Stimulated activated naive CD8-positive, alpha-beta T cell treated with anti-CD3 and anti-CD28 coated beads, Interleukin-15, Interleukin-2, amounts not matched to agents 100 U/mL and 50 U/mL, for 24 hours (primary cell): ENCODE measurements around the gene SELENOF.
"Not testable (repeated sequence)": the region's sequence is repeated elsewhere in the genome, so short reads cannot be mapped to it uniquely, and the experiment has no call there.

Experiments used
- ATAC-seq: fragments of 150-1000 bp; cut with Tn5 transposase; one replicate; pipeline ENCODE4 v1.10.0; 2021
- DNase-seq: peaks from one replicate; pipeline ENCODE4 v3.0.0; 2021

Gene SELENOF

DNA sequence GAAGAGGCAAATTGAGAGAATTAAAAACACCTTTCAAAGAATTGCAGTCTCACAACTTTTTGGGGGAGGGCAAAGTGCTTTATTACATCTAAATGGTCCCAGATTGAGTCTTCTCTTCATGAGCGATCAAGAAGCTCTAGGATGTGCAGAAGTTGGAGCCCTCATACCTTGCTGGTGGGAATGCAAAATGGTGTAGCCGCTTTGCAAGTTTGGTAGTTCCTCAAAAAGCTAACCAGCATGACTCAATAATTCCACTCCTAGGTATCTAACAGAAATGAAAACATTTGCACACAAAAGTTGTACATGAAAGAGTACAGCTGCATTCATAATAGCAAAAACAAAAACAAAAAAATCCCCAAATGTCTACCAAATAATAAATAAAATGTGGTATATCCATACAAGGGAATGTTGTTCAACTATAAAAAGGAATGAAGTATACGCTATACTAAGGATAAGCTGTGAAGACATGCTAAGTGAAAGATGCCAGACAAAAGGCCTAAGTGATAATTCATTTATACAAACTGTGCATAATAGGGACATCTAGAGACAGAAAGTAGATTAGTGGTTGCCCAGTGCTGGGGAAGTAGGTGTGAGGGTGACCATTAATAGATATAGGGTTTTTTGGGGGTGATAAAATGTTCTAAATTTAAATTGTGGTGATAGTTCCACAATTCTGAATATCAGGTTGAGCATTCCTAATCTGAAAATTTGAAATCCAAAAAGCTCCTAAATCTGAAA, 55.2 kb downstream of the SELENOF start:
- DNase-seq: no peak
- no peak for ATAC-seq

DNA sequence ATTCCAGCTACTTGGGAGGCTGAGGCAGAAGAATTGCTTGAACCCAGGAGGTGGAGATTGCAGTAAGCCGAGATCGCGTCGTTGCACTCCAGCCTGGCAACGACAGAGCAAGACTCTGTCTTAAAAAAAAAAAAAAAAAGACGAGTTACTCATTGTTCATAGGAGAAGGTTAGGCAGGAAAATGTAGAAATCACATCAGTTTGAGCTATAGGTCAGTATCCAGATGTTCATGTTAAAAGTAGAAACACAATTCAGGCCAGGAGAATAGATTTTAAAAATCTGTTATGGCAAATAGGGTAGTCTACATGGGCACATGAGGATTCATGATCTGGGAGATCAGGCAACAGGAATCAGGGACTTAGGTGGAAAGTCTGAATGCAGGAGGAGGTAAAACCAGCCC, 57.7 kb downstream of the SELENOF start:
- ATAC-seq: no peak
- no peak for DNase-seq

GRCh38 chr1:86854352-86854751, 59.6 kb downstream of the SELENOF start:
- ATAC-seq: no peak
- DNase-seq: no peak

DNA sequence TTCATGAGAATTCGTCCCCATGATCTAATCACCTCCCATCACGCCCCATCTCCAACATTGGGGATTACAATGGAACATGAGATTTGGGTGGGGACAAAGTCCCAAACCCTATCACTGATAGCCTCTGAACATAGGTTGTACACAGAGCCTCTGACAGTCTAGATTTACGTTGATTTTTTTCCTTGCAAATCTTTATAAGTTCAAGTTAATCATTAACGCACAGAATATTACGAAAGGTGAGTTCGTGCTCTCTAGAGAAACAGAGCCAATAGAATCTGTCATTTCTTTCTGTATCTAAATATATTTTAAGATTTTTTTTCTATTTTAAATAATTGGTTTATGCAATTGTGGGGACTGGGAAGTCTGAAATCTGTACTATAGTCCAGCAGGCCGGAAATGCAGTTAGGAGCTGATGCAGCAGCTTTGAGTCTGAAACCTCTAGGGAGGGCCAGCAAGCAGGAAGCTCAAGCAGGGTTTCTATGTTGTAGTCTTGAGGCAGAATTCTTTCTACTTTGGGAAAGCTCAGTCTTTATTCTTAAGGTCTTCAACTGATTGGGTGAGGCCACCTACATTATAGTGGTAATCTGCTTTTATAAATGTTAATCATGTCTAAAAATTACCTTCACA, 61.0 kb downstream of the SELENOF start:
- ATAC-seq (no peak), DNase-seq (no peak)

- DNase-seq: no peak
- no peak for ATAC-seq
Measured at GRCh38 chr1:86852289-86852688, 61.6 kb downstream of the SELENOF start.

- ATAC-seq: no peak
- no peak for DNase-seq
Measured at GRCh38 chr1:86849756-86850155, 64.2 kb downstream of the SELENOF start.

- DNase-seq (no peak), ATAC-seq (no peak)
Measured at GRCh38 chr1:86848654-86849053, 65.3 kb downstream of the SELENOF start.

DNA sequence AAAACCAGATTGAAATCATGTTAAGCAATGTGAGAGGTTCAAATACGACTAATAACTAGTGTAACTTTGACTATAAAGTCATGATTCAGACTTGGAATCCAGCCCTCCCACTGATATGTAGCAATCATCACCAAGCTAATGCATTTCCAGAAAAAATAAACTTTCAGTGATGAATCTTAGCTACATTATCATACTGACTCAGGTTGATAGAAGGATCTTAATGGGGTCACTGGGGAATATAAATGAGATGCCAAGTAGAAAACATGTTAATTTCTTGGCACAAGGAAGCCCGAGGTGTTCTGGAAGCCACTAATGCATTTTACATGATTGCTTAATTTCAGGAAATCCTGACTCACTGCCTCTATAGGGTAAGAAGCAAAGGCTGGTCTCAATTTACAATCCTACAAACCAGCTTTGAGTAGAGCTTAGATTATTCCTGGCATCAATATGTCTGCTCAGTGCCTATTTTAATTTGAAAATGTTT, 67.7 kb downstream of the SELENOF start:
- no peak for DNase-seq
- peak; percentile 43 for ATAC-seq

DNA sequence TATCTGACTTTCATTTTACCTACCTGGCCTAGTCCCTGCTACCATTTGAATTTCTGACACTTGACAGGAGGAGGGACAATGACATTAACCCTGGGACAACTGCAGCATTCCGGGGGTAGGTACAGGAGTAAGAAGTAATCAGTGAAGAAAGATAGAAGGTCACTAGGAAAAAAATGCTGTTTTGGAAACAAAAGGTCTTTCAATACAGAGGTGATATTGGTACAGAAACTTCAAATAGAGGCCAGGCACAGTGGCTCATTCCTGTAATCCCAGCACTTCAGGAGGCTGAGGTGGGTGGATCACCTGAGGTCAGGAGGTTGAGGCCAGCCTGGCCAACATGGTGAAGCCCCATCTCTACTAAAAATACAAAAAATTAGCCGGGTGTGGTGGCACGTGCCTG, 68.4 kb downstream of the SELENOF start:
- DNase-seq: no peak
- ATAC-seq: no peak

- no peak for ATAC-seq
- no peak for DNase-seq
Measured at GRCh38 chr1:86841116-86841515, 72.8 kb downstream of the SELENOF start.

DNA sequence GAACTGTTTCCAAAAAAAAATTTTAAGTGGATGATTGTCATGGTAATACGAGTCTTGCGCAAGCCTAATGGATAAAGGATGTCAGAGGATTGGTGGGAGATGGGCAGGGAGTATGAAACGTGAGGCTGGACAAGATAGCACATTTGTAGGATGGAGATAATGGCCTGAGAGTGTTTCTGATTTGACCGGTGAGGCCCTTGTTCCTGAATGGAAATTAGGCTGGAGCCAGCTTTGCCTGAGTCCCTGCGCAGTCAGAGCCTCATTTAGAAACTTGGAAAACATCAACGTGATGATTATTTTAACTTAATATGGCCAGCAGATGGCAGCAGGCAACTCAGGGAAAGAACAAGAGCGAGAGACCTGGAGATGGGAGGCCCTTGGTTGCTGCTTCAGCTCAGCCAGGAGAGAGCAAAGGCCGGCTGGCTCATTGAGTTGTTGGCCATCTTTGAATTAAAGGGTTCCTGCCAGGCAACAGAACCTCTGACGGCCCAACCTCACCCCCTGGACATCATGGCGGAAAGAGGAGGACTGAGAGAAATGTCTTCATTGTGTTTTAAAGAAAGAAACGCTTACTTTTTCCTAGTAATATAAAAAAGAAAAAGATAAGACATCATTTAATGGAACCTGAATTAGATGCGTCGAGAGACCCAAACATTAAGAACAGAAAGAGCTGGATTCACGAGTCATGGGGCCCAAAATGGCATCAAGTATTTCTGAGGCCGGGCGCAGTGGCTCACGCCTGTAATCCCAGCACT, 80.3 kb downstream of the SELENOF start:
- DNase-seq (peak; percentile 56), ATAC-seq (peak; percentile 72)

- DNase-seq (no peak), ATAC-seq (no peak)
Measured at GRCh38 chr1:86832433-86832832, 81.5 kb downstream of the SELENOF start.

GRCh38 chr1:86829321-86829720, 84.6 kb downstream of the SELENOF start:
- ATAC-seq (no peak), DNase-seq (no peak)

GRCh38 chr1:86828024-86828423, 85.9 kb downstream of the SELENOF start:
- DNase-seq (no peak), ATAC-seq (no peak)

DNA sequence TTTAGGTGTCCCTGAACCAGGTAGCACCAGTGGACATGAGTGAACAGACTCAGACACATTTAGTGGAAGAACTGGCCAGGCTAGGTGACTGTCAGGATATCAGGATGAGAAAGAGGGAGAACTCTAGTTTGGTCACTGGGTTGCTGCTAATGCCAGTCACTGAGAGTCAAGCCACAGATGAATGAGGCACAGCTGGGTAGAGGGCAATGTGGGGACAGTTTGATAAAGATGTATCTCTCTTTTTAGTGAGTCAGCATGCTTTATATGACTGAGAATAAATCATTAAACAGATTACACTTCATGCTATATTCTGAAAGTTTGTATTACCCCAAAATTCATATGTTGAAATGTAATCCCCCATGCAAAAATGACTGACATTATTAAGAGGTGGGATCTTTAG, 87.1 kb downstream of the SELENOF start:
- ATAC-seq (no peak), DNase-seq (no peak)

DNA sequence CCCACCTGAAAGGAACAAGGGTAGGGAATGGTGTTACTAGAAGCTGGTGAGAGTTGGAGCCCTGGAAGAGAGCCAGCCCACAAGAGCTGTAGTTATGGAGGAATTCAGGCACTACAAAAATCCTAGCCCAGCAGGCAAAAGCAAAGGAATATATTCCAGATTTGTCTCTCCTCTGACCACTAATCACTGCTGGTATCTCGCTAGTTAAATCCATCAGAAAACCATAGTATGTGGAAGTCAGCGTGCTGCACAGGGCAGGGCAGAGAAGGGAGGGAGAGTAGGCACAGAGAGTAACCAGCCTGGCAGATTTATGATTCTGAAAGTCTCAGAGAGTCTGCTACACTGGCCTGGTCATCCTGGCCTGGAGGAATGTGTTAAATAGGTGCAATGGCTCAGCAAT, 88.6 kb downstream of the SELENOF start:
- no peak for ATAC-seq
- no peak for DNase-seq

GRCh38 chr1:86823821-86824500, 90.0 kb downstream of the SELENOF start:
- ATAC-seq (no peak), DNase-seq (no peak)

- no peak for DNase-seq
- no peak for ATAC-seq
Measured at GRCh38 chr1:86823386-86823785, 90.5 kb downstream of the SELENOF start.

DNA sequence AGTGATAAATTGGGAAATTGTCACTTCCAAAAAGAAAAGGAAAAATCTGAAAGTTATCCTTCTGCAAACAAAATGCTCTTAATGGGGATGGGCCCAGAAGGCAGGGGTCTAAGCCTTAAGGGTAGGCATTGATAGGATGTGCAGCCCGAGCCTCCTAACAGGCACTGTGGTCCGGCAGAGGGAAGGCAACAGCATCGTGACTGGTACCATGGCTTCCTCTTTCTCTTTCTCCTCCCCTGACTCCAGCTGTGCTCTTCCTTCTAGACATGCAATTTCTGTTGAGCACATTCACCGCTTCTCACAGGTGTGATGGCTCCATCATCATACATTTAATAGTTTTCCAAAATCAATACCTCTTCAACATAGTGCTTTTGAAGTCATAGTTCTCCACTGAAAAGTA, 91.5 kb downstream of the SELENOF start:
- no peak for DNase-seq
- no peak for ATAC-seq

- no peak for ATAC-seq
- no peak for DNase-seq
Measured at GRCh38 chr1:86821956-86822355, 92.0 kb downstream of the SELENOF start.

DNA sequence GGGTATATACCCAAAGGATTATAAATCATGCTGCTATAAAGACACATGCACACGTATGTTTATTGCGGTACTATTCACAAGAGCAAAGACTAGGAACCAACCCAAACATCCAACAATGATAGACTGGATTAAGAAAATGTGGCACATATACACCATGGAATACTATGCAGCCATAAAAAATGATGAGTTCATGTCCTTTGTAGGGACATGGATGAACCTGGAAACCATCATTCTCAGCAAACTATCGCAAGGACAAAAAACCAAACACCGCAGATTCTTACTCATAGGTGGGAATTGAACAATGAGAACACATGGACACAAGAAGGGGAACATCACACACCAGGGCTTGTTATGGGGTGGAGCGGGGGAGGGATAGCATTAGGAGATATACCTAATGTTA, 94.0 kb downstream of the SELENOF start:
- DNase-seq, ATAC-seq: not testable (repeated sequence)

DNA sequence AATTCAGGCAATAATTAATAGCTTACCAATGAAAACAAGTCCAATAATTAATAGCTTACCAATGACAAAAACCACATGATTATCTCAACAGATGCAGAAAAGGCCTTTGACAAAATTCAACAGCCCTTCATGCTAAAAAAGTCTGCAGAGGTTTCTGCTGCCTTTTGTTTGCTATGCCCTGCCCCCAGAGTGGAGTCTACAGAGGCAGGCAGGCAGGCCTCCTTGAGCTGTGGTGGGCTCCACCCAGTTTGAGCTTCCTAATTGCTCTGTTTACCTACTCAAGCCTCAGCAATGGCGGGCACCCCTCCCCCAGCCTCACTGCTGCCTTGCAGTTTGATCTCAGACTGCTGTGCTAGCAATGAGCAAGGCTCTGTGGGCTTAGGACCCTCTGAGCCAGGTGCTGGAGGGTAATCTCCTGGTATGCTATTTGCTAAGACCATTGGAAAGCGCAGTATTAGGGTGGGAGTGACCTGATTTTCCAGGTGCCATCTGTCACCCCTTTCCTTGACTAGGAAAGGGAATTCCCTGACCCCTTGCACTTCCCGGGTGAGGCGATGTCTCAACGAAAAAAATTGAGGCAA, 96.6 kb downstream of the SELENOF start:
- not testable (repeated sequence) for DNase-seq, ATAC-seq
